Measurements from ENCODE around the gene ARHGEF10L.

DNA sequence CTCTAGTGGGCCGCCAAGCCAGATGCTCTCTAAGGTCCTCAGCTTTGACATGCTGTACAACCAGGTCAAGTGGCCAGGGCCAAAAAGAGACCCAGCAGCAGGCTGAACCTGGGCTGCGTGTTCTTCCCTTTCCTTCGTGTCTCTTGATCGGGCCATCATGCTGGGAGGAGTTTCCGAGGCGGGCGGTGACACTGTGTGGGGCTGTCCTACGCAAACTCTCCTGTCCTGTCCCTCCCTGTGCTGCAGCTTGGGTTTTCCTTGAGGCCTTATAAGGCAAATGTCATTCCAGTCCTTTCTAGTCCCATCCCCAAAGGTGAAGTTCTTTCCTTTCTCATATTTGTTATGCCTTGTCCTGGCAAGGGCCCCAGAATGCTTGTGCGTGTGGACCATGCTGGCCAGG is 56.7 kb downstream of the ARHGEF10L start:
- TF ChIP-seq CTCF (IDR thresholded peaks at IDR 0.05; ENCODE audit: borderline replicate concordance, extremely low read depth, low read length, poor library complexity, severe bottlenecking), result no peak
- no peak for TF ChIP-seq EZH2 (IDR thresholded peaks at IDR 0.05; ENCODE audit: borderline replicate concordance, low read depth, low read length, severe bottlenecking)
